Testis (tissue), 2 donors: Measurements from ENCODE around the gene LRPAP1.

Source experiments
- POLR2A ChIP-seq: fragments of 450-650 bp; IDR thresholded peaks from one replicate; pipeline ENCODE4 v1.6.1; 2017; ENCODE audit warnings: antibody characterized with exemption, mild to moderate bottlenecking, moderate library complexity
- TF ChIP-seq, protein P1 (sequence below), 3 experiments: fragments of 450-650 bp in 2 of 3; fragments of 200-600 bp in 1 of 3; sonication (generic) in 1 of 3; IDR thresholded peaks; one replicate each; pipeline ENCODE4 v1.5.1; 2016 to 2019; ENCODE audit warnings: antibody characterized with exemption in 3 of 3, mild to moderate bottlenecking in 2 of 3, moderate library complexity in 1 of 3

DNA sequence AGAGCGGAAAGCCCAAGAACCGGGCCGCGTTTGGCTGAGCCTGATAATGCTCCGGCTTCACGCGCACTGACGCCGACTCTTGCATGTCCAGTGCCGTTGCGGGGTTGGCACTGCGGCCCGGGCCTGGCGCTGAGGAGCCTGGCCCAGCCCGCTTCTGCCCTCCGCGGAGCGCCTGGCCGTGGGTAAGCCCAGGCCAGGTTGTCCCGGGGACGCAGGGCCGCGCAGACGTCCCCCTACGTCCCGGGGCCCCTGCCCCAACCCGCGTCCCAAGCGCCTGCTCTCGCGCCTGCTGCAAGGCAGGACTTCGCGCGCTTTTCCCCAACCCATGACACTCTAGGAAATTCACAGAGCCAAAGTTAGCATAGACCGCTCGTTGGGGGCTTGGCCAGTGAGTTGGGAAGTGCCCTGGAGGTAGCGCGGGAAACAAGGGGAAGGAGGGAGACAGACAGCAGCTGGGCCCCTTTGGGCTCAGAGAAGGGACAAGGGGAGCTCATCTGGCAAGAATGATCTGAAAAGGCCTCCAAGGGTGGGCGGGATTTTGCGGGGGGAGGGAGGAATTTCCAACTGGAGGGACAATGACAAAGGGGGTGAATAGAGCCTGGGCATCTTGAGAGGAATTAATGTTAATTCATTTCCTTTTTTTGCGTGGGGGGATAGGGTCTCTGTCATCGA lies 665 bp upstream of the LRPAP1 start:
- TF ChIP-seq, protein P1, sequence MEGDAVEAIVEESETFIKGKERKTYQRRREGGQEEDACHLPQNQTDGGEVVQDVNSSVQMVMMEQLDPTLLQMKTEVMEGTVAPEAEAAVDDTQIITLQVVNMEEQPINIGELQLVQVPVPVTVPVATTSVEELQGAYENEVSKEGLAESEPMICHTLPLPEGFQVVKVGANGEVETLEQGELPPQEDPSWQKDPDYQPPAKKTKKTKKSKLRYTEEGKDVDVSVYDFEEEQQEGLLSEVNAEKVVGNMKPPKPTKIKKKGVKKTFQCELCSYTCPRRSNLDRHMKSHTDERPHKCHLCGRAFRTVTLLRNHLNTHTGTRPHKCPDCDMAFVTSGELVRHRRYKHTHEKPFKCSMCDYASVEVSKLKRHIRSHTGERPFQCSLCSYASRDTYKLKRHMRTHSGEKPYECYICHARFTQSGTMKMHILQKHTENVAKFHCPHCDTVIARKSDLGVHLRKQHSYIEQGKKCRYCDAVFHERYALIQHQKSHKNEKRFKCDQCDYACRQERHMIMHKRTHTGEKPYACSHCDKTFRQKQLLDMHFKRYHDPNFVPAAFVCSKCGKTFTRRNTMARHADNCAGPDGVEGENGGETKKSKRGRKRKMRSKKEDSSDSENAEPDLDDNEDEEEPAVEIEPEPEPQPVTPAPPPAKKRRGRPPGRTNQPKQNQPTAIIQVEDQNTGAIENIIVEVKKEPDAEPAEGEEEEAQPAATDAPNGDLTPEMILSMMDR (IDR thresholded peaks at IDR 0.05): no peak
- no peak for TF ChIP-seq POLR2A
